ENCODE measurements around the gene PTX4. TPM values are rescaled to one million over a fixed set of nuclear protein-coding genes. Genes with fewer than 3 reads are reported as not detected.

Gene PTX4
- polyA plus RNA-seq, 1 donor (not counting 4 experiments of a cell fraction or from before 2014, with no cell fraction given) = not detected

DNA sequence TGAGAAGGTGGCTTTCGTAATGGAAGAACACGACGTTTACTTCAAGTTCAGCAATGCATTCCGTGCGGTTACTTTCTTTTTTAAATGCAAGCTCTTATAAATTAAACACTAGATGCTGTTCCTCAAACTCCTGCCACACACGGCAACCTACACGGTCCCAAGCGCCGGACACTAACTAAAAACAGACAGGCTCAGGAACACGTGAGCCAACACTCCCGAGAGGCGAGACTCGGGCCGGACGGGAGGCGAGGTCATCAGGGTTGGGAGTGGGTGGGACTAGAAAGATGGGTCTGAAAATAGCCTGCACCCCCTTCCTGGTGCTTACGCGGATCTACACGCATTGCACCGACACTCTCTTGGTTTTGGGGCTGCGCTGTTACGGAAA, 20.3 kb downstream of the PTX4 start:
- H3K4me3 ChIP-seq (ENCODE audit: control insufficient read depth in 2 of 3, extremely low read depth in 1 of 3, insufficient read depth in 2 of 3, low read depth in 1 of 3, low read length in 3 of 3) = no peak overlapping the region
- H3K4me1 ChIP-seq (ENCODE audit: control insufficient read depth, extremely low read depth, insufficient read depth, low read length) = no peaks in the 10 kb centered on the region
- no peak overlapping the region for H3K27ac ChIP-seq (ENCODE audit: control insufficient read depth, insufficient read depth, low read length)
- dilution Hi-C loops (cut with MboI; ENCODE audit: extremely low pct_ligation_motif_present, low sequenced_read_pairs) = no loop called here
- peaks cover 0 to 3% of the 10 kb centered on the region in 2 experiments for H3K36me3 ChIP-seq (ENCODE audit: control insufficient read depth in 2 of 2, extremely low read depth in 1 of 2, insufficient read depth in 2 of 2, low read length in 2 of 2)
- peaks cover 50% of the 10 kb centered on the region for H3K79me2 ChIP-seq (ENCODE audit: control insufficient read depth, insufficient read depth, low read length)
- no peak overlapping the region for H3K4me2 ChIP-seq (ENCODE audit: control insufficient read depth, extremely low read depth, insufficient read depth, low read depth, low read length)
- DNase-seq (ENCODE audit: low read depth, low spot score) = no peak
- H2AFZ ChIP-seq (ENCODE audit: control insufficient read depth, low read length) = no peak overlapping the region
- H3K9ac ChIP-seq (ENCODE audit: control insufficient read depth, extremely low read depth, insufficient read depth, low read length) = no peak overlapping the region
- no peaks in the 10 kb centered on the region for H3K27me3 ChIP-seq (ENCODE audit: control insufficient read depth, extremely low read depth, insufficient read depth, low read length)
- no peaks in the 10 kb centered on the region for H3K9me3 ChIP-seq (ENCODE audit: control insufficient read depth, low read depth, low read length)
- TF ChIP-seq, protein P1, sequence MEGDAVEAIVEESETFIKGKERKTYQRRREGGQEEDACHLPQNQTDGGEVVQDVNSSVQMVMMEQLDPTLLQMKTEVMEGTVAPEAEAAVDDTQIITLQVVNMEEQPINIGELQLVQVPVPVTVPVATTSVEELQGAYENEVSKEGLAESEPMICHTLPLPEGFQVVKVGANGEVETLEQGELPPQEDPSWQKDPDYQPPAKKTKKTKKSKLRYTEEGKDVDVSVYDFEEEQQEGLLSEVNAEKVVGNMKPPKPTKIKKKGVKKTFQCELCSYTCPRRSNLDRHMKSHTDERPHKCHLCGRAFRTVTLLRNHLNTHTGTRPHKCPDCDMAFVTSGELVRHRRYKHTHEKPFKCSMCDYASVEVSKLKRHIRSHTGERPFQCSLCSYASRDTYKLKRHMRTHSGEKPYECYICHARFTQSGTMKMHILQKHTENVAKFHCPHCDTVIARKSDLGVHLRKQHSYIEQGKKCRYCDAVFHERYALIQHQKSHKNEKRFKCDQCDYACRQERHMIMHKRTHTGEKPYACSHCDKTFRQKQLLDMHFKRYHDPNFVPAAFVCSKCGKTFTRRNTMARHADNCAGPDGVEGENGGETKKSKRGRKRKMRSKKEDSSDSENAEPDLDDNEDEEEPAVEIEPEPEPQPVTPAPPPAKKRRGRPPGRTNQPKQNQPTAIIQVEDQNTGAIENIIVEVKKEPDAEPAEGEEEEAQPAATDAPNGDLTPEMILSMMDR (optimal IDR thresholded peaks at IDR 0.05 in 1 of 3, IDR thresholded peaks at IDR 0.05 in 1 of 3, conservative IDR thresholded peaks at IDR 0.05 in 1 of 3; ENCODE audit: extremely low read depth in 1 of 3, insufficient read depth in 2 of 3, low read length in 3 of 3) = no peak
- no peak for TF ChIP-seq EZH2 (IDR thresholded peaks at IDR 0.05; ENCODE audit: low read length)
- H3K9me1 ChIP-seq (ENCODE audit: control insufficient read depth, extremely low read depth, insufficient read depth, low read length) = no peaks in the 10 kb centered on the region
- no peaks in the 10 kb centered on the region for H4K20me1 ChIP-seq (ENCODE audit: control insufficient read depth, extremely low read depth, insufficient read depth, low read length)
- FAIRE-seq = no peak

DNA sequence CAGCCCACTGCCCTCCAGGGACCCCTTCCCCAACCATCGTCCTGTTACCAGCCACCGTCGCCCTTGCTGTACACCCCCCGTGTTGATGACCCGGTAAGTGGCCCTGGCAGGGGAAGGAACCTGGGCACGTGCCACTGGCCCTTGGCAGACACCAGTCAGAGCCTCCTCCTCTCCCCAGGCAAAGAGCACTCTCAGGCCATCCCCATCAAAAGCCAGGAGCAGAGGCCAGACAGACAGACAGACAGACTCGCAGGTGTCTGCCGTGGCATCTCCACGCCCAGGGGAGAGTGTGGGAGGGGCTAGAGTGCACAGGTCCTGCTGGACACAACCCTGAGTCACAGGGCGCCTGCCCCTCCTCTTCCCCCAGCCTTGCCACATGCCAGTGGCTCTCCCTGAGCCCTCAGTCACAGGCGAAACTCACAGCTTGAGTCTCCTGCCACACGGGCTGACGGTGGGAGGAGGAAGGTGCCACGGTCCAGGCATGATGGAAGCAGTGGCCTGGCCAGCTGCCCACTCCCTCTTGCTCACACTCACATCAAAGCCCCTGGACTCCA, 21.7 kb downstream of the PTX4 start:
- Histone ChIP-seq H3K36me3 (ENCODE audit: control insufficient read depth in 2 of 2, extremely low read depth in 1 of 2, insufficient read depth in 2 of 2, low read length in 2 of 2) (peaks cover 0 to 7% of the 10 kb centered on the region in 2 experiments), H3K27ac (ENCODE audit: control insufficient read depth, insufficient read depth, low read length) (no peak overlapping the region), H3K4me3 (ENCODE audit: control insufficient read depth in 2 of 3, extremely low read depth in 1 of 3, insufficient read depth in 2 of 3, low read depth in 1 of 3, low read length in 3 of 3) (no peak overlapping the region), H2AFZ (ENCODE audit: control insufficient read depth, low read length) (no peak overlapping the region), H3K9ac (ENCODE audit: control insufficient read depth, extremely low read depth, insufficient read depth, low read length) (no peak overlapping the region), H3K79me2 (ENCODE audit: control insufficient read depth, insufficient read depth, low read length) (peaks cover 45% of the 10 kb centered on the region), H3K9me3 (ENCODE audit: control insufficient read depth, low read depth, low read length) (no peaks in the 10 kb centered on the region), H3K4me2 (ENCODE audit: control insufficient read depth, extremely low read depth, insufficient read depth, low read depth, low read length) (no peak overlapping the region), H3K27me3 (ENCODE audit: control insufficient read depth, extremely low read depth, insufficient read depth, low read length) (no peaks in the 10 kb centered on the region), H4K20me1 (ENCODE audit: control insufficient read depth, extremely low read depth, insufficient read depth, low read length) (no peaks in the 10 kb centered on the region), H3K4me1 (ENCODE audit: control insufficient read depth, extremely low read depth, insufficient read depth, low read length) (no peaks in the 10 kb centered on the region), H3K9me1 (ENCODE audit: control insufficient read depth, extremely low read depth, insufficient read depth, low read length) (no peaks in the 10 kb centered on the region)
- no peak for FAIRE-seq
- dilution Hi-C loops (cut with MboI; ENCODE audit: extremely low pct_ligation_motif_present, low sequenced_read_pairs) = no loop called here
- no peak for TF ChIP-seq EZH2 (IDR thresholded peaks at IDR 0.05; ENCODE audit: low read length)
- TF ChIP-seq, protein P1 (optimal IDR thresholded peaks at IDR 0.05 in 1 of 3, IDR thresholded peaks at IDR 0.05 in 1 of 3, conservative IDR thresholded peaks at IDR 0.05 in 1 of 3; ENCODE audit: extremely low read depth in 1 of 3, insufficient read depth in 2 of 3, low read length in 3 of 3) = no peak
- no peak for DNase-seq (ENCODE audit: low read depth, low spot score)

Data from keratinocyte (primary cell).